Adrenal gland (tissue), 19 donors: Measurements from ENCODE around the gene TP53I11. TPM values are rescaled to one million over a fixed set of nuclear protein-coding genes. Genes with fewer than 3 reads are reported as not detected.
A peak's percentile ranks its signal among the peaks of the same experiment; 100 is the strongest.

ENCODE experiments used
- DNase-seq, 7 donors: peaks; one replicate each; pipeline ENCODE4 v3.0.0-alpha.2; 2019 to 2020
- H3K27ac ChIP-seq, 5 donors: fragments of 200-600 bp; sonication (generic) in 4 of 5; 1 replicate in 3 of 5; 2 replicates in 2 of 5; pipeline versions ENCODE4 v1.5.1 to v1.8.0; 2016 to 2020; ENCODE audit warnings: mild to moderate bottlenecking in 1 of 5
- H3K27me3 ChIP-seq: fragments of 200-600 bp; 2 replicates; pipeline ENCODE4 v1.8.0; 2021
- H3K36me3 ChIP-seq, 2 donors: fragments of 200-600 bp; replicated peaks in 1 of 2; 1 replicate in 1 of 2; 2 replicates in 1 of 2; pipeline versions ENCODE4 v1.5.1 to v1.8.0; 2018 to 2022
- H3K4me1 ChIP-seq, 2 donors: fragments of 200-600 bp; replicated peaks in 1 of 2; 1 replicate in 1 of 2; 2 replicates in 1 of 2; pipeline versions ENCODE4 v1.5.1 to v1.8.0; 2018 to 2021
- H3K4me3 ChIP-seq, 4 donors: fragments of 200-600 bp; sonication (generic) in 3 of 4; one replicate each; pipeline ENCODE4 v1.5.1; 2016 to 2018
- H3K9me3 ChIP-seq, 3 donors: fragments of 200-600 bp; sonication (generic) in 1 of 3; replicated peaks in 1 of 3; 1 replicate in 2 of 3; 2 replicates in 1 of 3; pipeline versions ENCODE4 v1.5.1 to v1.8.0; 2016 to 2021
- CTCF ChIP-seq, 6 experiments: fragments of 450-650 bp in 4 of 6; fragments of 200-600 bp in 2 of 6; sonication (generic) in 1 of 6; IDR thresholded peaks; 1 replicate in 5 of 6; 2 replicates in 1 of 6; pipeline versions ENCODE4 v1.5.1 to v1.8.0; 2016 to 2021; ENCODE audit warnings: antibody characterized with exemption in 6 of 6, mild to moderate bottlenecking in 2 of 6, moderate library complexity in 1 of 6
- POLR2A ChIP-seq, 2 donors: fragments of 450-650 bp; IDR thresholded peaks; one replicate each; pipeline ENCODE4 v1.6.1; 2017; ENCODE audit warnings: antibody characterized with exemption in 2 of 2, mild to moderate bottlenecking in 2 of 2, moderate library complexity in 1 of 2
- WGBS, 4 donors: extraction: QIAGEN DNeasy Blood & Tissue Kit in 2 of 4; methylation state at CpG; one replicate each; pipeline versions ENCODE4 v1.1.5 to v1.1.7; 2013 to 2017; 5-methylcytosine and 5-hydroxymethylcytosine counted together
- intact Hi-C, 2 donors: fragments of 100-400 bp; cut with DNase I; formaldehyde crosslinking; loops; one replicate each; pipeline versions ENCODE4 v1.14.1 to v1.15.0; 2022 to 2023
- long read RNA-seq, 10 donors: library from polyadenylated mRNA in 3 of 10; unstranded in 2 of 10; stranded (forward) in 1 of 10; transcript quantifications; one replicate each; pipeline ENCODE4 v2.0.0 and lab custom pipeline, GENCODE V29; 2021 to 2026
- polyA plus RNA-seq, 3 donors: library from polyadenylated mRNA; stranded (reverse); fragments of 200-250 nt in 2 of 3; fragments of 350-450 nt in 1 of 3; fragmentation: Illumina TruSeq in 1 of 3; extraction: RNeasy Lipid Tissue Mini Kit (QIAGEN cat#74804) in 1 of 3; gene quantifications; one replicate each; pipeline ENCODE4 v1.2.3, GENCODE V29; 2013 to 2014
- total RNA-seq, 9 donors: library from RNA; depleted of rRNA in 4 of 9; stranded (reverse); fragments of >200 nt in 4 of 9; fragments of 120-200 nt in 1 of 9; fragmentation: NEBNext Ultra II Directional in 1 of 9; extraction: Animal tissue kit (Norgen Biotek cat#: 25700) in 1 of 9; gene quantifications; one replicate each; pipeline versions ENCODE4 v1.1.0 to v1.2.4, GENCODE V29; 2013 to 2023
- donor health status: healthy with polysubstance abuse.
- donor health status: Bipolar disorder and iron deficiency.
- donor health status: DM: yes; HTN: yes; CAD: no.
- donor health status: DM: no; HTN: no; CAD: no.
- donor health status: DM: no; HTN: no; CAD: no.
- donor health status: DM: yes; HTN: yes; CAD: no.

The TP53I11 gene
- total RNA-seq (10 to 100 TPM in 8 of 9 donors, 1 to 10 TPM in 1; 3.5 to 55.7 (median 31.3) TPM), polyA plus RNA-seq (10 to 100 TPM; 13.3 to 39.7 (median 14.7) TPM)
- long read RNA-seq, donor 1 = 0 reads
- long read RNA-seq, donor 2, partial matches to known transcripts = 78 of 96 reads
- long read RNA-seq, donor 2, other reads (novel, unspliced or antisense) = 16 of 96 reads
- long read RNA-seq, donor 3, partial matches to known transcripts = 92 of 110 reads
- long read RNA-seq, donor 3, other reads (novel, unspliced or antisense) = 17 of 110 reads
- long read RNA-seq, donor 4, transcript TP53I11-208 (7 exons, 2,647 nt) = major isoform, 5 of 10 reads
- long read RNA-seq, donor 4, partial matches to known transcripts = 1 of 10 reads
- long read RNA-seq, donor 4, other reads (novel, unspliced or antisense) = 4 of 10 reads
- long read RNA-seq, donor 5, transcript TP53I11-208 (7 exons, 2,647 nt) = major isoform, 23 of 102 reads
- long read RNA-seq, donor 5, partial matches to known transcripts = 2 of 102 reads
- long read RNA-seq, donor 5, other reads (novel, unspliced or antisense) = 74 of 102 reads
- long read RNA-seq, donor 6, partial matches to known transcripts = 0 of 12 reads
- long read RNA-seq, donor 6, other reads (novel, unspliced or antisense) = 10 of 12 reads
- long read RNA-seq, donor 7, partial matches to known transcripts = 95 of 96 reads
- long read RNA-seq, donor 7, other reads (novel, unspliced or antisense) = 0 of 96 reads
- long read RNA-seq, donor 8, transcript TP53I11-208 (7 exons, 2,647 nt) = major isoform, 5 of 119 reads
- long read RNA-seq, donor 8, partial matches to known transcripts = 50 of 119 reads
- long read RNA-seq, donor 8, other reads (novel, unspliced or antisense) = 64 of 119 reads
- long read RNA-seq, donor 9, partial matches to known transcripts = 37 of 60 reads
- long read RNA-seq, donor 9, other reads (novel, unspliced or antisense) = 22 of 60 reads
- long read RNA-seq, donor 10, partial matches to known transcripts = 131 of 197 reads
- long read RNA-seq, donor 10, other reads (novel, unspliced or antisense) = 62 of 197 reads

DNA sequence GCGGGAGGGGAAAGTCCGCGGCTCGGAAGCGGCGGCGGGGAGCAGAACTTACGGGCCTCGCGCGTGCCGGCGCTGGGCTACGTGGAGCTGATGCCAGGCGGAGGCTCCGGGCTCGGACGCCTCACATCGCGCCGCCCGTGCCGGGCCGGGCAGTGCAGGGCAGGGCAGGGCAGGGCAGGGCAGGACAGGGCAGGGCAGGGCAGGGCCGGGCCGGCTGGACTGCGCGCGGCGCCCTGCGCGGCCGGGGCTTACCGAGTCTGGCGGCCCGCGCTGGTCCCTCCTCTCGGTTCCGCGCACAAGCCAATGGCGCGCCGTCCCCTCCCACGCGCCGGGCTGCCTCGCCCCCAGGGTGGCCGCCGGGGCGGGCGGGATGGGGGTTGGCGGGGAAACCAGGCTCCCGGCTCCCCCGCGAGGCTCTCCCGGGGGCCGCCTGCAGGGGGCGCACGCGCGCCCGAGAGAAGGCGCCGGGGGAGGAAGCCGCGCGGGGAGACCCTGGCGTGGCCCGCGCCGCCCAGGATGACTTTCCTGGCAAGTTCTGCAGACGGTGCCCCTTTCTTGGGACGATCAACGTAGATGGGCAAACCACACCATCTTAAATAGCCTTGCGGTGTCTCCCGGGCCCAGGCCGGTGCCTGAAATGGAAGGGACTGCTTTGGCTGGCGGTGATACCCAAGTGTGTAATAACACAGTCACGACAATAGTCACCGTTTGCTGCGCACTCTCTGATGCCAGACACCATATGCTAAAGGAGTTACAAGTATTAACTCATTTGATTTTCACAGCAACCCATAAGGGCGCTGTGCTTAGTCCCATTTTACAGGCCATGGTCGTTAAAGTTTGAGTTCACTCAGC is at the start of gene TP53I11:
TP53I11 (minus strand) TSS at position 259 of the 852 bp plus-strand sequence. CDS start 12,548 bp downstream, outside the sequence.
- peak; percentile 62 to 63 for TF ChIP-seq POLR2A (IDR thresholded peaks at IDR 0.05)
- TF ChIP-seq CTCF (IDR thresholded peaks at IDR 0.05) = peak in 5 of 6 experiments; percentile 7 to 64 (median 34)
- Histone ChIP-seq H3K4me1 (peaks cover 8 to 23% of the 10 kb centered on the region in 2 donors), H3K4me3 (peak within 1 kb of the TSS in 3 of 4 donors; percentile 11 to 72 (median 70)), H3K27me3 (no peaks in the 10 kb centered on the region), H3K27ac (peak within 1 kb of the TSS in 4 of 5 donors; percentile 64 to 89 (median 73)), H3K9me3 (no peaks in the 10 kb centered on the region), H3K36me3 (no peaks in the 10 kb centered on the region)
- DNase-seq = peak; percentile 59 to 80 (median 73)
- intact Hi-C loops = no loop called here
- WGBS, 4 donors = 8 to 87% (median 12%) methylated on average over 7 to 83 of the region's 83 CpGs

GRCh38 chr11:44999068-44999467 is 48.4 kb upstream of the TP53I11 start:
- intact Hi-C loops = no loop called here
- H3K36me3 ChIP-seq = no peaks in the 10 kb centered on the region
- H3K9me3 ChIP-seq = no peaks in the 10 kb centered on the region
- no peak for TF ChIP-seq POLR2A (IDR thresholded peaks at IDR 0.05)
- TF ChIP-seq CTCF (IDR thresholded peaks at IDR 0.05) = no peak
- no peaks in the 10 kb centered on the region for H3K27me3 ChIP-seq
- no peak overlapping the region for H3K4me3 ChIP-seq
- DNase-seq = no peak
- WGBS, 4 donors = 87 to 97% (median 91%) methylated on average over 2 of the region's 2 CpGs
- no peaks in the 10 kb centered on the region for H3K4me1 ChIP-seq
- no peak overlapping the region for H3K27ac ChIP-seq

DNA sequence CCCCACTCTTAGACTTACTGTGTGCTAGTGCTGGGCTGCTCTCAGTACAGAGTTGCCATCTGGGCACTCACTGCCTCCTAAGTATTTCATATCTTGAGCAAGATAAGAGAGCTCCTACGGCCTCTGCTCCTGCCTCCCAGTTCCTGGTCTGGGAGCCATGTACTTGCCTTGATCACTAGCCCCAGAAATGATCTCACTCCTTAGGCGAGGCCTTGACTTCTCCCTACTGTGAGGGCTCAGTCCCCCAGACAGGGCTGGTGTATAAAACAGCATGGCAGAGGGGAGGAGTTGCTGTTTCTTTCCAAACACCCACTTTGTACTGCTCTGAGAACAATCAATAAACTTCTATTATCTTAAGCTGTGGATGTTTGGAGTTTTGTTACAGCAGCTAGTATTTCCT is 47.4 kb upstream of the TP53I11 start:
- no peaks in the 10 kb centered on the region for H3K9me3 ChIP-seq
- intact Hi-C loops = no loop called here
- H3K27me3 ChIP-seq = no peaks in the 10 kb centered on the region
- H3K4me3 ChIP-seq = no peak overlapping the region
- no peaks in the 10 kb centered on the region for H3K4me1 ChIP-seq
- TF ChIP-seq POLR2A (IDR thresholded peaks at IDR 0.05) (no peak), CTCF (IDR thresholded peaks at IDR 0.05) (no peak)
- no peak for DNase-seq
- WGBS, 4 donors = 70 to 85% (median 78%) methylated on average over 2 of the region's 2 CpGs
- no peak overlapping the region for H3K27ac ChIP-seq
- H3K36me3 ChIP-seq = no peaks in the 10 kb centered on the region
